Esophagus muscularis mucosa (tissue), 4 donors: ENCODE measurements around the gene DOK6.

Source experiments
- CTCF ChIP-seq, 3 experiments: fragments of 200-600 bp in 2 of 3; fragments of 450-650 bp in 1 of 3; sonication (generic) in 2 of 3; IDR thresholded peaks; one replicate each; pipeline ENCODE4 v1.5.1; 2017 to 2019; ENCODE audit warnings: antibody characterized with exemption in 3 of 3, mild to moderate bottlenecking in 2 of 3, moderate library complexity in 1 of 3
- EP300 ChIP-seq: sonication (generic); formaldehyde crosslinking; IDR thresholded peaks from one replicate; pipeline ENCODE4 v1.6.1; 2017; ENCODE audit warnings: antibody characterized with exemption
- POLR2A ChIP-seq: fragments of 450-650 bp; IDR thresholded peaks from one replicate; pipeline ENCODE4 v1.6.1; 2017; ENCODE audit warnings: antibody characterized with exemption, moderate library complexity, mild to moderate bottlenecking, low read depth
- POLR2AphosphoS5 ChIP-seq, 2 donors: sonication (generic); formaldehyde crosslinking; IDR thresholded peaks; one replicate each; pipeline ENCODE4 v1.6.1; 2017; ENCODE audit warnings: antibody characterized with exemption in 2 of 2

GRCh38 chr18:69492861-69493260, 92.2 kb downstream of the DOK6 start:
- TF ChIP-seq POLR2A (no peak), CTCF (IDR thresholded peaks at IDR 0.05) (no peak), EP300 (no peak), POLR2AphosphoS5 (IDR thresholded peaks at IDR 0.05) (no peak)
